Upper lobe of left lung (tissue), 6 donors: ENCODE measurements around the gene OR2W3. TPM values are rescaled to one million over a fixed set of nuclear protein-coding genes. Genes with fewer than 3 reads are reported as not detected.

ENCODE experiments used
- ATAC-seq, 2 donors: fragments of 200-7000 bp; cut with Tn5 transposase; one replicate each; pipeline ENCODE4 v1.9.1; 2022; ENCODE audit warnings: mild to moderate bottlenecking in 2 of 2, moderate library complexity in 2 of 2; ENCODE audit not compliant: low FRiP score in 2 of 2
- DNase-seq, 2 donors: peaks; one replicate each; pipeline ENCODE4 v3.0.0-alpha.2; 2019 to 2020
- H3K27ac ChIP-seq, 4 donors: fragments of 200-600 bp; sonication (generic); one replicate each; pipeline ENCODE4 v1.5.1; 2016 to 2019
- H3K27me3 ChIP-seq, 4 donors: fragments of 200-600 bp; sonication (generic); one replicate each; pipeline ENCODE4 v1.5.1; 2017 to 2019
- H3K36me3 ChIP-seq, 4 donors: fragments of 200-600 bp; sonication (generic); one replicate each; pipeline ENCODE4 v1.5.1; 2016 to 2019
- H3K4me1 ChIP-seq, 4 donors: fragments of 200-600 bp; sonication (generic); one replicate each; pipeline ENCODE4 v1.5.1; 2018 to 2019
- H3K4me3 ChIP-seq, 4 donors: fragments of 200-600 bp; sonication (generic); one replicate each; pipeline ENCODE4 v1.5.1; 2017 to 2019; ENCODE audit warnings: mild to moderate bottlenecking in 2 of 4, moderate library complexity in 1 of 4
- H3K9me3 ChIP-seq, 4 donors: fragments of 200-600 bp; sonication (generic); one replicate each; pipeline ENCODE4 v1.5.1; 2018 to 2019
- EP300 ChIP-seq, 4 donors: sonication (generic); formaldehyde crosslinking; IDR thresholded peaks; one replicate each; pipeline ENCODE4 v1.5.1; 2017; ENCODE audit warnings: antibody characterized with exemption in 4 of 4, control low read depth in 2 of 4
- POLR2A ChIP-seq, 4 donors: fragments of 450-650 bp; IDR thresholded peaks; one replicate each; pipeline ENCODE4 v1.5.1; 2016 to 2017; ENCODE audit warnings: antibody characterized with exemption in 4 of 4, mild to moderate bottlenecking in 2 of 4
- POLR2AphosphoS5 ChIP-seq, 2 donors: sonication (generic); formaldehyde crosslinking; IDR thresholded peaks; one replicate each; pipeline ENCODE4 v1.5.1; 2017; ENCODE audit warnings: antibody characterized with exemption in 2 of 2
- WGBS, 2 donors: methylation state at CpG; one replicate each; pipeline ENCODE4 v1.1.5; 2017 to 2018; 5-methylcytosine and 5-hydroxymethylcytosine counted together
- total RNA-seq, 6 donors: library from RNA; depleted of rRNA in 4 of 6; stranded (reverse); fragments of >200 nt in 4 of 6; gene quantifications; one replicate each; pipeline versions ENCODE4 v1.1.0 to v1.2.1, GENCODE V29; 2016 to 2021
- TF ChIP-seq, protein P1 (sequence below), 6 experiments: fragments of 450-650 bp in 4 of 6; fragments of 200-600 bp in 2 of 6; sonication (generic) in 2 of 6; IDR thresholded peaks; one replicate each; pipeline ENCODE4 v1.5.1; 2016 to 2019; ENCODE audit warnings: antibody characterized with exemption in 6 of 6
- donor health status: DM: no; HTN: no; CAD: no; lungs with moderate emphysema.
- donor health status: DM: no; HTN: yes; CAD: no; lungs with severe emphysema.

OR2W3 gene
- total RNA-seq, 6 donors from 2014 or later, result 0.27 to 5.3 (median 0.31) TPM; not detected in 3

DNA sequence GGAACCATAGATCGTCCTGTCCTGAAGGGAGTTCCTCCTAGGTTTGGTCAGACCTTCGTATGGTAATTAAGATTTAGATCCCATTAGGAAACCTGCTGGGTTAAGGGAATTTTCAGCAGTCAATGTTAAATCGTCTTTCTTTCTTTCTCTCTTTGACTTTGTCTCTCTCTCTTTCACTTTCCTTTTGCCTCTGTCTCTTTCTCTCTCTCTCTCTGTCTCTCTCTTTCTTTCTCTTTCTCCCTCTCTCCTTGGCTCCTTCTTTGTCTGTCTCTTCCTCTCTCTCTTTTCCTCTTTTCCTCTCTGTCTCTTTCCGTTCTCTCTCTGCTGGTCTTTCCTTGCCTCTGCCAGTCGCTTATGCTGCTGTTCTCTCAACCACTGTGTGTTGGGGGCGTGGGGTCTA, 8.7 kb downstream of the OR2W3 start:
- WGBS, 2 donors, result 83% methylated on average over 6 of the region's 6 CpGs
- Histone ChIP-seq H3K4me1 (peaks cover 0 to 6% (median 0%) of the 10 kb centered on the region in 4 donors), H3K27ac (no peak overlapping the region), H3K4me3 (no peak overlapping the region), H3K9me3 (peaks cover 0 to under 1% (median 0%) of the 10 kb centered on the region in 4 donors), H3K36me3 (no peaks in the 10 kb centered on the region), H3K27me3 (no peaks in the 10 kb centered on the region)
- DNase-seq (no peak), ATAC-seq (no peak)
- TF ChIP-seq EP300 (IDR thresholded peaks at IDR 0.05) (no peak), POLR2A (IDR thresholded peaks at IDR 0.05) (no peak), POLR2AphosphoS5 (IDR thresholded peaks at IDR 0.05) (no peak)
- TF ChIP-seq, protein P1, sequence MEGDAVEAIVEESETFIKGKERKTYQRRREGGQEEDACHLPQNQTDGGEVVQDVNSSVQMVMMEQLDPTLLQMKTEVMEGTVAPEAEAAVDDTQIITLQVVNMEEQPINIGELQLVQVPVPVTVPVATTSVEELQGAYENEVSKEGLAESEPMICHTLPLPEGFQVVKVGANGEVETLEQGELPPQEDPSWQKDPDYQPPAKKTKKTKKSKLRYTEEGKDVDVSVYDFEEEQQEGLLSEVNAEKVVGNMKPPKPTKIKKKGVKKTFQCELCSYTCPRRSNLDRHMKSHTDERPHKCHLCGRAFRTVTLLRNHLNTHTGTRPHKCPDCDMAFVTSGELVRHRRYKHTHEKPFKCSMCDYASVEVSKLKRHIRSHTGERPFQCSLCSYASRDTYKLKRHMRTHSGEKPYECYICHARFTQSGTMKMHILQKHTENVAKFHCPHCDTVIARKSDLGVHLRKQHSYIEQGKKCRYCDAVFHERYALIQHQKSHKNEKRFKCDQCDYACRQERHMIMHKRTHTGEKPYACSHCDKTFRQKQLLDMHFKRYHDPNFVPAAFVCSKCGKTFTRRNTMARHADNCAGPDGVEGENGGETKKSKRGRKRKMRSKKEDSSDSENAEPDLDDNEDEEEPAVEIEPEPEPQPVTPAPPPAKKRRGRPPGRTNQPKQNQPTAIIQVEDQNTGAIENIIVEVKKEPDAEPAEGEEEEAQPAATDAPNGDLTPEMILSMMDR (IDR thresholded peaks at IDR 0.05), result no peak

DNA sequence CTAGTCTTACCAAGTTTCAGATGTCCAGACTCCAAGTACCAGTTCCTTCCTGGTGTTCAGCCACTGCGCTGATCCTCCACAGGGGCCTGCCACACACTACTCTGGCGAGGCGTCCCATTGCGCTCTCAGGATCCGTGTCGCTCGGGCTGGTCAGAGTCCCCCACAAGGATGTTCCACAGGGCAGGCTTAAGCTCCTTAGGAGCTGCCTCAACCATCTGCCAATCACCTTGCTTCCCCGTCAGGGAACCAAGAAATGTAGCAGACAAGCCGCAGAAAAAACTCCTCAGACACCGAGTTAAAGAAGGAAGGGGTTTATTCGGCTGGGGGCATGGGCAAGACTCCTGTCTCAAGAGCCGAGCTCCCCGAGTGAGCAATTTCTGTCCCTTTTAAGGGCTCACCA, 9.8 kb downstream of the OR2W3 start:
- no peak overlapping the region for H3K4me3 ChIP-seq
- WGBS, 2 donors, result 84 to 88% methylated on average over 7 to 13 of the region's 13 CpGs
- H3K4me1 ChIP-seq, result peaks cover 0 to 6% (median 0%) of the 10 kb centered on the region in 4 donors
- ATAC-seq, result no peak
- no peaks in the 10 kb centered on the region for H3K36me3 ChIP-seq
- DNase-seq, result no peak
- TF ChIP-seq POLR2AphosphoS5 (IDR thresholded peaks at IDR 0.05) (no peak), POLR2A (IDR thresholded peaks at IDR 0.05) (no peak), EP300 (IDR thresholded peaks at IDR 0.05) (no peak)
- TF ChIP-seq, protein P1 (IDR thresholded peaks at IDR 0.05), result no peak
- no peaks in the 10 kb centered on the region for H3K9me3 ChIP-seq
- no peak overlapping the region for H3K27ac ChIP-seq
- no peaks in the 10 kb centered on the region for H3K27me3 ChIP-seq

DNA sequence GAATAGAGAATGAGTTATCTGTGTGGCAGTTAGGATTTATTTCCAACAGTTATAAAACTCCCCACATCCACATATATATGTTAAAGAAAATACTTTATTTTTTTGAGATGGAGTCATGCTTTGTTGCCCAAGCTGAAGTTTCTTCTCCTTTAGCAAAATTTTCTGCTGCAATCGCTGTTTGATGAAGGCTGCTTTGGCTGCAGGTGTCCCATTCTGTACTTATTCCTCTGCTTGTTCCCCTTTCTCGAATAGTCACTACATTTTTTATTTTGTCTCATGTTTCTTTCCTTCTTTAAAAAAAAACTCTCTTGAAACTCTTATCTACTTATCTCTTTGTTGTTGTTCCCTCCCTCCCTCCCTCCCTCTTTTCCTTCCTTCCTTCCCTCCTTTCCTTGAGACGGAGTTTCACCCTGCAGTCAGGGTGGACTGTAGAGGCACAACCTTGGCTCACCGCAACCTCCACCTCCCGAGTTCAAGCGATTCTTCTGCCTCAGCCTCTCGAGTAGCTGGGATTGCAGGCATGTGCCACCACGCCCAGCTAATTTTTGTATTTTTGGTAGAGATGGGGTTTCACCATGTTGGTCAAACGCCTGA, 10.6 kb downstream of the OR2W3 start:
- Histone ChIP-seq H3K36me3 (no peaks in the 10 kb centered on the region), H3K4me3 (peak overlapping the region in 3 of 4 donors; percentile 19 to 36 (median 34)), H3K27ac (peak overlapping the region in 1 of 4 donors; percentile 48), H3K9me3 (no peaks in the 10 kb centered on the region), H3K27me3 (no peaks in the 10 kb centered on the region), H3K4me1 (peaks cover 0 to 6% (median 0%) of the 10 kb centered on the region in 4 donors)
- no peak for TF ChIP-seq POLR2A (IDR thresholded peaks at IDR 0.05)
- TF ChIP-seq, protein P1 (IDR thresholded peaks at IDR 0.05), result no peak
- no peak for TF ChIP-seq POLR2AphosphoS5 (IDR thresholded peaks at IDR 0.05)
- no peak for TF ChIP-seq EP300 (IDR thresholded peaks at IDR 0.05)
- WGBS, 2 donors, result 42 to 57% methylated on average over 9 of the region's 9 CpGs
- DNase-seq (no peak), ATAC-seq (peak in 1 of 2 donors; percentile 42)

DNA sequence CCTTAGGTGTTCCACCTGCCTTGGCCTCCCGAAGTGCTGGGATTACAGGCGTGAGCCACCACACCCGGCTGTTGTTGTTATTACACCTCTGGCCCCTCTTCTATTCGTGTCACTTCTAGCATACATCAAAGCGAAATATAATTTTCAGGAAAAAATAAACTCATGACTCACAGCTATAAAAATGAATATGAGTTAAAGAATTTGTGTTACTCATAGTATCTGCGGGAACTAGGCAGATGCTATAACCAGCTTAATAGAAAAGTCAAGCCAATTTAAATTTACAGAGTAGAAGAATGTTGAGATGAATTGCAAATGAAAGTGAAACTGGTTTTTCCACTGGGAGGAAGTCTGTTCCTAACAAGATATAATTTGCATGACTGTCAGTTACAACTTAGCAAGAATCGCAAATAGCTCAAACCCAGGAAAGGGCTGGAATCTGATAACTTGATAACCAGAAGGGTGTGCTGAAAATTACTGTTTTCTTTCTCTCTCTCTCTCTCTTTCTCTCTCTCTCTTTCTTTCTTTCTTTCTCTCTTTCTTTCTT, 11.2 kb downstream of the OR2W3 start:
- Histone ChIP-seq H3K27me3 (no peaks in the 10 kb centered on the region), H3K4me1 (peaks cover 0 to 6% (median 0%) of the 10 kb centered on the region in 4 donors), H3K9me3 (no peaks in the 10 kb centered on the region), H3K27ac (peak overlapping the region in 1 of 4 donors; percentile 48), H3K4me3 (peak overlapping the region in 3 of 4 donors; percentile 19 to 36 (median 34)), H3K36me3 (no peaks in the 10 kb centered on the region)
- peak in 1 of 2 donors; percentile 67 for ATAC-seq
- DNase-seq, result no peak
- TF ChIP-seq POLR2A (IDR thresholded peaks at IDR 0.05) (no peak), POLR2AphosphoS5 (IDR thresholded peaks at IDR 0.05) (no peak), EP300 (IDR thresholded peaks at IDR 0.05) (no peak)
- TF ChIP-seq, protein P1 (IDR thresholded peaks at IDR 0.05), result no peak
- WGBS, 2 donors, result 32 to 45% methylated on average over 7 of the region's 7 CpGs
